ENCODE results near the gene APOC3. TPM values are rescaled to one million over a fixed set of nuclear protein-coding genes. Genes with fewer than 3 reads are reported as not detected.

The APOC3 gene
- total RNA-seq, 1 donor, result not detected

DNA sequence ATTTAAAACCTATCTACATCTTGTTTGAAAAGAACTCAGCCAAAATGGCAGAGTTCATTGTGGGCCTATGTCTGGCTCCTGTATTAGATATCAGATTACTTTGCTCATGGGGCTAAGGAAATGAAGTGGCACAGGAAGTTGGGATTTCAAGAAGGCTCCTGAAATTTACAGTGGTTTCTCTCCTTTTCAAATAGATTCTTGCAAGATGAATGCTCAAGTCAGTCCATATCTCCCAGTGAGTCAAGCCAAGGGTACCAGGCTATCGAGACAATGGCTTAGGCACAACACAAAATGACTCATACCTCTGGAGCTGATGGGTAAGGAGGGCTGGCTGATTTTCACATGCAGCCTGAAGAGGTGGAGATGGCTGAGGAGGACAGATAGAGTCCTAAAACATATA lies 31.8 kb downstream of the APOC3 start:
- no peak overlapping the region for H3K4me3 ChIP-seq (ENCODE audit: low read depth, low read length)
- peak; percentile 86 for DNase-seq (ENCODE audit: low read depth)
- TF ChIP-seq, protein P1, sequence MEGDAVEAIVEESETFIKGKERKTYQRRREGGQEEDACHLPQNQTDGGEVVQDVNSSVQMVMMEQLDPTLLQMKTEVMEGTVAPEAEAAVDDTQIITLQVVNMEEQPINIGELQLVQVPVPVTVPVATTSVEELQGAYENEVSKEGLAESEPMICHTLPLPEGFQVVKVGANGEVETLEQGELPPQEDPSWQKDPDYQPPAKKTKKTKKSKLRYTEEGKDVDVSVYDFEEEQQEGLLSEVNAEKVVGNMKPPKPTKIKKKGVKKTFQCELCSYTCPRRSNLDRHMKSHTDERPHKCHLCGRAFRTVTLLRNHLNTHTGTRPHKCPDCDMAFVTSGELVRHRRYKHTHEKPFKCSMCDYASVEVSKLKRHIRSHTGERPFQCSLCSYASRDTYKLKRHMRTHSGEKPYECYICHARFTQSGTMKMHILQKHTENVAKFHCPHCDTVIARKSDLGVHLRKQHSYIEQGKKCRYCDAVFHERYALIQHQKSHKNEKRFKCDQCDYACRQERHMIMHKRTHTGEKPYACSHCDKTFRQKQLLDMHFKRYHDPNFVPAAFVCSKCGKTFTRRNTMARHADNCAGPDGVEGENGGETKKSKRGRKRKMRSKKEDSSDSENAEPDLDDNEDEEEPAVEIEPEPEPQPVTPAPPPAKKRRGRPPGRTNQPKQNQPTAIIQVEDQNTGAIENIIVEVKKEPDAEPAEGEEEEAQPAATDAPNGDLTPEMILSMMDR (IDR thresholded peaks at IDR 0.05; ENCODE audit: insufficient read depth, low read length), result no peak

DNA sequence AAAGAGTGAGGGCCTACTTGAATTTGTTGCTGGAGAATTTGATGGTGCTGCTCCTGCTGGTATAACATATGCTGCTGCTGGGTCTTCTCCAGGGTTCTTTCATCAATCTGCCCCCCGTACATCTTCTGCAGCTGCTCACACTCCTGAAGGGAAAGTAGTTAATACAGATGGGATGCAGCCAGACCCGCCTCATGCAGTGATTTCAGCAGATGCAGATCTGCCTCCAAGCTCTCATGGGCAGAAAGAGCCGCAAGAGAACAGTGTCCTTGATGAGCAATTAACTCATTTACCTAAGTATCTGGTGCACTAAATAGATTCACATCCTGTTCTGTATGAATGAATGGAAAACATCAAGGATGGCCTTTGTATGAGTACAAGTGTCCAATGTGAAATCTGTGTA lies 32.5 kb downstream of the APOC3 start:
- TF ChIP-seq, protein P1 (IDR thresholded peaks at IDR 0.05; ENCODE audit: insufficient read depth, low read length), result no peak
- DNase-seq (ENCODE audit: low read depth), result no peak
- no peak overlapping the region for H3K4me3 ChIP-seq (ENCODE audit: low read depth, low read length)

DNA sequence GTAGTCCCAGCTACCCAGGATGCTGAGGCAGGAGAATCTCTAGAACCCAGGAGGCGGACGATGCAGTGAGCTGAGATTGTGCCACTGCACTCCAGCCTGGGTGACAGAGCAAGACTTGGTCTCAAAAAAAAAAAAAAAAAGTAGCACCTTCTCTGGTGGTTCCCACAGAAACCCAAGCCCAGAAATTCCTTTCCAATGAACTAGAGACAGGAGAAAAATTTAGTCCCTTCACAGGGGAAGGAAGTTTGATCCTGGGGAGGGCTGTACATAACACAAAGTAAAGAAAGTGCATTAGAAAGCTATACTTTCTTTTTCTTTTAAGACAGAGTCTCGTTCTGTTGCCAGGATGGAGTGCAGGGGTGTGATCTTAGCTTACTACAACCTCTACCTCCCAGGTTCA lies 33.2 kb downstream of the APOC3 start:
- H3K4me3 ChIP-seq (ENCODE audit: low read depth, low read length), result no peak overlapping the region
- peak; percentile 60 for DNase-seq (ENCODE audit: low read depth)
- TF ChIP-seq, protein P1 (IDR thresholded peaks at IDR 0.05; ENCODE audit: insufficient read depth, low read length), result no peak

DNA sequence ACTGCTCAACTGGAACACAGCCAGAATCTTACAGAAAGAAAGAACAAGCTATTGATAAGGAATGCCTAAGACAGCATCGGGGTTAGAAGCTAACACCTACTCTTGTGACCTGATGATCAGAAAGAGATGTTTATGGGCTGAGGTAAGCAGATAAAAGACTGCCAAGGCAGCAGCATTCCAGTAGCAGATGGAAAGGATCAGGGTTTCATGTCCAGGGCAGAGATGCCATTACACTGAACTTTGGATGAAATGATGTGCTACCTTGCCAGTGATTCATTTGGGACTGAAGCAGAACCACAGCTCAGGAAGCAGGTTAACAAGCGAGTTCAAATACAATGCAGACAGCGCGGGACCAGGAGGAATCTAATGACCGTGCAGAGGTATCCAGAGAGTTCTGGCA lies 34.8 kb downstream of the APOC3 start:
- TF ChIP-seq, protein P1 (IDR thresholded peaks at IDR 0.05; ENCODE audit: insufficient read depth, low read length), result no peak
- DNase-seq (ENCODE audit: low read depth), result peak; percentile 61
- no peak overlapping the region for H3K4me3 ChIP-seq (ENCODE audit: low read depth, low read length)

DNA sequence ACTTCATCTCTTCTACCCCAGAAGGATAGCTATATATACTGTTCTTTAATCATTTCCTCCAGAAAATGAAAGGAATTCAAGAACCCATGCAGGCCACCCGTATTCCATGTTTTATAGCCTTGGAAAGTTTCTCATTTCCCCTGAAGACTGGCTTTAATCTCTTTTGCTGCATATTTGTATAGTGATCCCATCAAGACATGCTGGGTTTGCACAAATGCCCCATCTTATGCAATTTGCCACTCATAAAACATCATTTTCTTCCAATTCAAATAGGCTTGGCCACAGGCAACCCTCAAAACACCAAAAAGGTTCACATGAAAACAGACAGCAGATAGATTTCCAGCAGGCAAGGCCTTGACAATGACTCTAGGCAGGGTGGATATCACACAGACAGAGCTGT lies 36.0 kb downstream of the APOC3 start:
- H3K4me3 ChIP-seq (ENCODE audit: low read depth, low read length), result no peak overlapping the region
- peak; percentile 69 for DNase-seq (ENCODE audit: low read depth)
- TF ChIP-seq, protein P1 (IDR thresholded peaks at IDR 0.05; ENCODE audit: insufficient read depth, low read length), result no peak

DNA sequence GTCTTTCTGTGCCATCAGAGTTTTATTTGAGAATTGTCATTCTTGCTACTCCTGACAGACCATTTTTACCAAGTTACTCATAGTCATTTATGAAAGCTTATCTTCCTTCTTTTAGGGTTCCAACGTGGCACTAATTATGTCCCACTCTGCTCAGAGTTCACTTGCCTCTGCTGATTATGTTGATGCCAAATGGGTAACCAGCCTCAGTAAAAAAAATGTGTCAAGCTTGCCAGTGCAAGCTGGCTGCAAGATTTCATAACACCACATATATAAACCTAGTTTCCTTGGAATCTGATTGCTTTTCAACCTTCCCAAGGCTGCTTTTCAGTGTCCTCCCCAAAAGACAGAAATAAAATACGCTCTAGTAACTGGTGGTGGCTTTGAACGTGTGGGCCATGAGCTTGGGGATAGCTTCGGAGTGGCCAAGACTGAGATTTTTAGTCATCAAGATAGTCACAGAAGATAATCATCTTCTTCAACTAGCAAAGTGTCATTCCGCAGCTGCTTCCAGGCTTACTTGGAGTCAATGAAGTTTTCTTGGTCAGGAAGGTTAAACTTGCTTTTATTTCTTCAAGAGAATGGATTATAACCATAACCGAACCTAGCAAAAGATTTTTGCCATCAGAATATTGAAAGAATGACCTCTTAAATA lies 37.2 kb downstream of the APOC3 start:
- no peak for DNase-seq (ENCODE audit: low read depth)
- H3K4me3 ChIP-seq (ENCODE audit: low read depth, low read length), result no peak overlapping the region
- TF ChIP-seq, protein P1 (IDR thresholded peaks at IDR 0.05; ENCODE audit: insufficient read depth, low read length), result no peak

DNA sequence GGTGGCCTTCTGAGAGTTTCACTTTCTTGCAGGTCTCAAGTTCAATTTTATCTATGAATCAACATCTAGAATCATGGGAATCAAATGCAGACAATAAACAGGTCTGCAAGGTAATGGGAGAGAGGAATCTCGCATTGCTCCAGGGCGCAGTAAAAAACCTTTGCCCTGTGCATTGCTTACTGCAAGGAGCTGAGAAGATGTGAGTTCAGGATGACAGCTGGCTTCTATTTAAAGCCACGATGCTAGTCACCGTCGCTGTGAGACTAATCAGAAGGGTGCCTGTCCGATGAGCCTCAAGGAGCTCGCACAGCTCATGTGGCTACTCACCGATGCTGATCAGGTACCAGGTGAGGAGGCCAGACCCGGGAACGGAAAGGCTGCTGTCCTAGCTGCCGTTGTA lies 37.9 kb downstream of the APOC3 start:
- no peak for DNase-seq (ENCODE audit: low read depth)
- TF ChIP-seq, protein P1 (IDR thresholded peaks at IDR 0.05; ENCODE audit: insufficient read depth, low read length), result no peak
- no peak overlapping the region for H3K4me3 ChIP-seq (ENCODE audit: low read depth, low read length)
